ENCODE measurements around the gene SHE. TPM values are rescaled to one million over a fixed set of nuclear protein-coding genes. Genes with fewer than 3 reads are reported as not detected.

The SHE gene
- total and polyA plus RNA-seq, 2 experiments from 2014 or later, result 0.23 to 0.69 TPM

- ATAC-seq, result no peak
- no peaks in the 10 kb centered on the region for H3K36me3 Mint-ChIP-seq (ENCODE audit: low read depth)
- no peak for DNase-seq (ENCODE audit: low spot score)
- Histone ChIP-seq H3K27me3 (ENCODE audit: insufficient read depth) (peaks cover 37% of the 10 kb centered on the region), H3K36me3 (ENCODE audit: insufficient read depth) (0 out of 2 replicates have a peak, but pooled peaks cover 3% of the 10 kb centered on the region), H3K27ac (ENCODE audit: low read depth) (no peak overlapping the region), H3K9me2 (ENCODE audit: insufficient read depth) (no peaks in the 10 kb centered on the region), H3F3A (replicated peaks; ENCODE audit: low read depth) (no peaks in the 10 kb centered on the region), H3K4me3 (no peak overlapping the region), H3K79me2 (replicated peaks; ENCODE audit: insufficient read depth) (no peaks in the 10 kb centered on the region), H4K20me1 (replicated peaks; ENCODE audit: insufficient read depth) (no peaks in the 10 kb centered on the region), H3K4me1 (ENCODE audit: insufficient read depth) (peaks cover 16% of the 10 kb centered on the region), H2AFZ (no peak overlapping the region), H3K4me2 (no peak overlapping the region)
- TF ChIP-seq REST (IDR thresholded peaks at IDR 0.05; ENCODE audit: unreplicated experiment), result no peak
- TF ChIP-seq, protein P1, sequence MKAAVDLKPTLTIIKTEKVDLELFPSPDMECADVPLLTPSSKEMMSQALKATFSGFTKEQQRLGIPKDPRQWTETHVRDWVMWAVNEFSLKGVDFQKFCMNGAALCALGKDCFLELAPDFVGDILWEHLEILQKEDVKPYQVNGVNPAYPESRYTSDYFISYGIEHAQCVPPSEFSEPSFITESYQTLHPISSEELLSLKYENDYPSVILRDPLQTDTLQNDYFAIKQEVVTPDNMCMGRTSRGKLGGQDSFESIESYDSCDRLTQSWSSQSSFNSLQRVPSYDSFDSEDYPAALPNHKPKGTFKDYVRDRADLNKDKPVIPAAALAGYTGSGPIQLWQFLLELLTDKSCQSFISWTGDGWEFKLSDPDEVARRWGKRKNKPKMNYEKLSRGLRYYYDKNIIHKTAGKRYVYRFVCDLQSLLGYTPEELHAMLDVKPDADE (IDR thresholded peaks at IDR 0.05), result no peak
- peaks cover 37% of the 10 kb centered on the region for H3K27me3 Mint-ChIP-seq (ENCODE audit: insufficient read depth, low read depth, poor library complexity)
- H3K4me1 Mint-ChIP-seq, result peaks cover 24% of the 10 kb centered on the region
- no peak overlapping the region for H3K27ac Mint-ChIP-seq
- no peaks in the 10 kb centered on the region for H3K9me3 Mint-ChIP-seq
- H3K4me3 Mint-ChIP-seq, result no peak overlapping the region
These were observed 5.8 kb downstream of the SHE start for GRCh38 chr1:154496383-154496782.

DNA sequence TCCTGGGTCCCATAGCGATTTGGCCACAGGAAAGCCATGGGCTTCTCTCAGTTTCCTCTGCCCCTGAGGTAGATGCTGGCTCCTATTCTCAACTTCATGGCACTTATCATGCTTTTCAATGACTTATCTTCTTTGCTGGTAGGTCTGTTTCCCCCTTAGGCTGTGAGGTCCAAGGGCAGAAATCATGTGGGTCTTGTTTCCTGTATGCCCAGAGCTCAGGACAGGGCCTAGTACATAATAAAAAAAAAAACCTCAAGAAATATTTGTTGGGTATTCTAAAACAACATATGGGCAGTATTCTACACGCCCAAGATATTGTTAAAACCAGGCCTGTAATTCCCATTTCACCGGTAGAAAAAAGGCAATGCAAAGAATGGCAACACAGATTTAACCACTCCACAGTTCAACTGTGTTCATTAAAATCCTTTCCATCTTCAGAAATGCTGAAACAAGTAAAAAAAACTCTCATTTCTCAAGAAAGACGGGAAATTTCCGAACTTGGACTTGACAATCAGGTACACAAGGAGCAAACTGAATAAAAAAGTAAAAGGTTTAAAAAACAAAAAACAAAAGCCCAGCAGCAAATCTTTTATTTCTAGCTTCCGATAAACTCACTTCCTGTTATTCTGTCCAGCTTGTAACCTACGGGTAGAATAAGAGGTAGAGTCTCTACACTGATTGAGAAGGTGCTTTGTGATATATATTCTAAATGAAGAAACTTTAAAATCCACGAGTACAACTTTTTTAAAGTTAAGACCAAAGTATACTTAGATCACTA, 6.5 kb downstream of the SHE start:
- no peaks in the 10 kb centered on the region for H3K36me3 Mint-ChIP-seq (ENCODE audit: low read depth)
- DNase-seq (ENCODE audit: low spot score) (no peak), ATAC-seq (no peak)
- no peaks in the 10 kb centered on the region for H3K9me3 Mint-ChIP-seq
- H3K4me1 Mint-ChIP-seq, result peaks cover 21% of the 10 kb centered on the region
- H3K27me3 Mint-ChIP-seq (ENCODE audit: insufficient read depth, low read depth, poor library complexity), result peaks cover 30% of the 10 kb centered on the region
- no peak overlapping the region for H3K27ac ChIP-seq (ENCODE audit: low read depth)
- no peak overlapping the region for H3K4me3 ChIP-seq
- no peaks in the 10 kb centered on the region for H3K79me2 ChIP-seq (replicated peaks; ENCODE audit: insufficient read depth)
- peaks cover 30% of the 10 kb centered on the region for H3K27me3 ChIP-seq (ENCODE audit: insufficient read depth)
- H3K36me3 ChIP-seq (ENCODE audit: insufficient read depth), result 0 out of 2 replicates have a peak, but pooled peaks cover 3% of the 10 kb centered on the region
- H3K9me2 ChIP-seq (ENCODE audit: insufficient read depth), result peaks cover 3% of the 10 kb centered on the region; the same call in 1 of the 2 replicates
- no peaks in the 10 kb centered on the region for H3F3A ChIP-seq (replicated peaks; ENCODE audit: low read depth)
- no peak overlapping the region for H2AFZ ChIP-seq
- no peak overlapping the region for H3K27ac Mint-ChIP-seq
- no peak overlapping the region for H3K4me2 ChIP-seq
- H3K4me1 ChIP-seq (ENCODE audit: insufficient read depth), result peaks cover 16% of the 10 kb centered on the region
- no peak overlapping the region for H3K4me3 Mint-ChIP-seq
- H4K20me1 ChIP-seq (replicated peaks; ENCODE audit: insufficient read depth), result no peaks in the 10 kb centered on the region
- TF ChIP-seq STAT1 (IDR thresholded peaks at IDR 0.05; ENCODE audit: unreplicated experiment), result no peak
- TF ChIP-seq POLR2AphosphoS5 (IDR thresholded peaks at IDR 0.05; ENCODE audit: low read depth), result no peak
- no peak for TF ChIP-seq ZNF114 (CRISPR knock-in tag; IDR thresholded peaks at IDR 0.05)
- no peak for TF ChIP-seq REST (IDR thresholded peaks at IDR 0.05; ENCODE audit: unreplicated experiment)
- TF ChIP-seq NANOG (IDR thresholded peaks at IDR 0.05; ENCODE audit: borderline replicate concordance), result no peak
- TF ChIP-seq EZH2phosphoT487 (IDR thresholded peaks at IDR 0.05; ENCODE audit: unreplicated experiment), result no peak
- TF ChIP-seq CREB1 (CRISPR knock-in tag; IDR thresholded peaks at IDR 0.05; ENCODE audit: low read depth), result no peak
